Loucy (cell line): ENCODE data around the gene TTC31.

ENCODE experiments used
- H2AFZ ChIP-seq: fragments of 200-600 bp; sonication (generic); 2 replicates; pipeline ENCODE4 v1.6.0; 2016; ENCODE audit warnings: antibody characterized with exemption, mild to moderate bottlenecking, low read length, moderate library complexity
- H3F3A ChIP-seq: fragments of 200-600 bp; 2 replicates; pipeline ENCODE4 v1.6.0; 2016; ENCODE audit warnings: antibody characterized with exemption, low read depth, mild to moderate bottlenecking
- H3K27me3 ChIP-seq: fragments of 200-600 bp; sonication (generic); 2 replicates; pipeline ENCODE4 v1.6.1; 2014; ENCODE audit warnings: low read length, mild to moderate bottlenecking; ENCODE audit not compliant: insufficient read depth, poor library complexity, severe bottlenecking
- H3K36me3 ChIP-seq: fragments of 200-600 bp; sonication (generic); 2 replicates; pipeline ENCODE4 v1.6.1; 2016; ENCODE audit warnings: low read length; ENCODE audit not compliant: insufficient read depth
- H3K4me1 ChIP-seq: fragments of 200-600 bp; sonication (generic); 2 replicates; pipeline ENCODE4 v1.5.1; 2014; ENCODE audit warnings: low read length, mild to moderate bottlenecking; ENCODE audit not compliant: insufficient read depth, poor library complexity, severe bottlenecking
- H3K4me2 ChIP-seq: fragments of 200-600 bp; sonication (generic); 2 replicates; pipeline ENCODE4 v1.6.0; 2014; ENCODE audit warnings: antibody characterized with exemption, low read length, low read depth, mild to moderate bottlenecking; ENCODE audit not compliant: poor library complexity, severe bottlenecking
- H3K4me3 ChIP-seq: fragments of 200-600 bp; sonication (generic); 2 replicates; pipeline ENCODE4 v1.5.1; 2014; ENCODE audit warnings: low read length, mild to moderate bottlenecking, mixed read lengths; ENCODE audit not compliant: poor library complexity, severe bottlenecking
- H3K79me2 ChIP-seq: fragments of 200-600 bp; sonication (generic); 2 replicates; pipeline ENCODE4 v1.6.1; 2014; ENCODE audit warnings: low read length; ENCODE audit not compliant: insufficient read depth
- H3K9ac ChIP-seq: fragments of 200-600 bp; sonication (generic); 2 replicates; pipeline ENCODE4 v1.6.0; 2014; ENCODE audit warnings: mild to moderate bottlenecking, low read depth, low read length, moderate library complexity; ENCODE audit not compliant: poor library complexity, severe bottlenecking
- H3K9me2 ChIP-seq: fragments of 200-600 bp; sonication (generic); replicated peaks from 2 replicates; pipeline ENCODE4 v1.6.1; 2016; ENCODE audit warnings: low read depth, low read length, mixed read lengths
- H3K9me3 ChIP-seq: fragments of 200-600 bp; sonication (generic); 2 replicates; pipeline ENCODE4 v1.6.1; 2014; ENCODE audit warnings: mild to moderate bottlenecking, antibody characterized with exemption, low read length, low read depth; ENCODE audit not compliant: insufficient read depth
- H4K20me1 ChIP-seq: fragments of 200-600 bp; sonication (generic); 2 replicates; pipeline ENCODE4 v1.6.0; 2014; ENCODE audit warnings: antibody characterized with exemption, low read length, mild to moderate bottlenecking; ENCODE audit not compliant: insufficient read depth, poor library complexity, severe bottlenecking
- EZH2phosphoT487 ChIP-seq: fragments of 200-600 bp; IDR thresholded peaks from 2 replicates; pipeline ENCODE4 v1.6.1; 2018; ENCODE audit warnings: antibody characterized with exemption, mild to moderate bottlenecking, moderate library complexity, borderline replicate concordance
- TF ChIP-seq, protein P1 (sequence below): fragments of 200-600 bp; sonication (generic); conservative IDR thresholded peaks from 2 replicates; pipeline ENCODE4 v1.5.1; 2014; ENCODE audit warnings: mild to moderate bottlenecking, antibody characterized with exemption, low read length

TTC31 gene

DNA sequence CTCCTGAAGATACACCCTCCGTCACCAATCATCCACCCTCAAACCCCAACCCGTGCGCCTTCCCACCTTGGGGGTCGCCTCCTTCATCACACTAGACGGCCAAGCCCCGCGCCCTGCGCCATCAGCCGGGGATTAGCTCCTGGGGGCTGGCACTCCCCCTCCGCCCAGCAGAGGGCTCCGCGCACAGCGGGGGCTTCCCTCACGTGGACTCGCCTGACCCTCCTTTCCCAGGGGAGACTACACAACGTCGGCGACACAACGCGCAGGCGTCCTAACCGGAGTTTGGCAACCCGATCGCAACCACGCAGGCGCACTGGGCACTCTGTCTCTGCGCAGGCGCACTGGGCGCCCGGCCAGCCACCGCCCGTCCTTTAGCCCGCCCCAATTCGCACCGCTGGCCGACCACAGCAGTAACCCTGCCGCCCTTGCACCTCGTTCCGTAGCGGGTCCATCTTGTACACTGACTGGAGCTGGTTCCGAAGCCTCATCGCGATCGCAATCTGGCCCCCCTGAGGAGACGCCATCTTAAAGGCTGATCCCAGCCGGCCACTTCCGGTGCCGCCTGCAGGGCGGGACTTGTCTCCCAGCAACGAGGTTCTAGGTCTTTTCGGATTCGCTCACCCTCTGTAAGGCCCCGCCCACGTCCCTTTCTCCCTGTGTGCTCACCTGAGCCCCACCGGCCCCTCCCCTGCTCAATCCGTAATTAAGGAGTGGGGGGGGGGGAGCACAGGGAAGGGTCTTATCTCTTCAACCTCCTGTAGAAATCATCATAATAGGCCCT lies 24.5 kb downstream of the TTC31 start, which contains the start of gene PCGF1:
PCGF1 (minus strand) TSS at position 551 of the 781 bp plus-strand sequence; CDS start at position 524, 27 bp downstream.
- Histone ChIP-seq H3K4me2 (peak within 1 kb of the TSS; percentile 99), H3F3A (no peaks in the 10 kb centered on the region), H4K20me1 (no peaks in the 10 kb centered on the region), H3K9me2 (no peaks in the 10 kb centered on the region), H3K36me3 (no peaks in the 10 kb centered on the region), H3K27me3 (no peaks in the 10 kb centered on the region), H3K79me2 (peaks cover 21% of the 10 kb centered on the region), H3K4me1 (peaks cover 24% of the 10 kb centered on the region), H2AFZ (peak within 1 kb of the TSS; percentile 96), H3K9ac (peak within 1 kb of the TSS; percentile 85), H3K4me3 (peak within 1 kb of the TSS; percentile 86), H3K9me3 (no peaks in the 10 kb centered on the region)
- TF ChIP-seq, protein P1, sequence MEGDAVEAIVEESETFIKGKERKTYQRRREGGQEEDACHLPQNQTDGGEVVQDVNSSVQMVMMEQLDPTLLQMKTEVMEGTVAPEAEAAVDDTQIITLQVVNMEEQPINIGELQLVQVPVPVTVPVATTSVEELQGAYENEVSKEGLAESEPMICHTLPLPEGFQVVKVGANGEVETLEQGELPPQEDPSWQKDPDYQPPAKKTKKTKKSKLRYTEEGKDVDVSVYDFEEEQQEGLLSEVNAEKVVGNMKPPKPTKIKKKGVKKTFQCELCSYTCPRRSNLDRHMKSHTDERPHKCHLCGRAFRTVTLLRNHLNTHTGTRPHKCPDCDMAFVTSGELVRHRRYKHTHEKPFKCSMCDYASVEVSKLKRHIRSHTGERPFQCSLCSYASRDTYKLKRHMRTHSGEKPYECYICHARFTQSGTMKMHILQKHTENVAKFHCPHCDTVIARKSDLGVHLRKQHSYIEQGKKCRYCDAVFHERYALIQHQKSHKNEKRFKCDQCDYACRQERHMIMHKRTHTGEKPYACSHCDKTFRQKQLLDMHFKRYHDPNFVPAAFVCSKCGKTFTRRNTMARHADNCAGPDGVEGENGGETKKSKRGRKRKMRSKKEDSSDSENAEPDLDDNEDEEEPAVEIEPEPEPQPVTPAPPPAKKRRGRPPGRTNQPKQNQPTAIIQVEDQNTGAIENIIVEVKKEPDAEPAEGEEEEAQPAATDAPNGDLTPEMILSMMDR, result peak; percentile 71
- no peak for TF ChIP-seq EZH2phosphoT487

DNA sequence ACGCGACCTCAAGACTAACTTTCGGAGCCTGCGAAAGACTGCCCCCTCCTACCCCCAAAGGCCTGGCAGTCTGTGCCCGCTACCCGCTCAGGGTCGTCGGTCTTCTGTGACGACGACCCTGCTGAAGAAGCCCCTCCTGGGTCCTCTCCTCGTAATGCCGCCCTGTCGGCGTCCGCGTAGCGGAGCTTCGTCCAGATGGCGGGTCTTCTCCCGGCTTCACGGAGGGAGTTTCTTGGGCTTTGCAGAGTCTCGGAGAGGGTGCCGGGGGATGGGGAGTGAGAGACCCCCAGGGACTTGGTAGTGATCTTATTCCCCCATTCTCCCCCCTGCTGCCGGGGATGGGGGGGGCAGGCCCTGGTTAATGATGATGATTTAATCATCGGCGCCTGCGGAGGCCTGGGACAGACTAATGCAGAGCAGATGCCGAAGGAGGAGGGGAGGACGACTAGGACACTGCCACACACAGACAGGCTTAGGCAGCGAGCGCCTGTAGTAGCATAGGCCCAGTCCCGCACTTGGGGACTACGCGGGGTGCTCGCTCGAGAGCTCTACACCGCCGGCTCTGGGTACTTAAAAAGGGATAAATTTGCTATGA lies 25.1 kb downstream of the TTC31 start:
- Histone ChIP-seq H3K9me3 (no peaks in the 10 kb centered on the region), H4K20me1 (no peaks in the 10 kb centered on the region), H3K4me3 (peak overlapping the region; percentile 86), H2AFZ (peak overlapping the region; percentile 96), H3K4me1 (peaks cover 21% of the 10 kb centered on the region), H3K79me2 (peaks cover 17% of the 10 kb centered on the region; the same call in 1 of the 2 replicates), H3F3A (no peaks in the 10 kb centered on the region), H3K27me3 (peaks cover 3% of the 10 kb centered on the region), H3K9me2 (no peaks in the 10 kb centered on the region), H3K9ac (peak overlapping the region; percentile 85), H3K4me2 (peak overlapping the region; percentile 99), H3K36me3 (no peaks in the 10 kb centered on the region)
- no peak for TF ChIP-seq EZH2phosphoT487
- TF ChIP-seq, protein P1, result no peak

DNA sequence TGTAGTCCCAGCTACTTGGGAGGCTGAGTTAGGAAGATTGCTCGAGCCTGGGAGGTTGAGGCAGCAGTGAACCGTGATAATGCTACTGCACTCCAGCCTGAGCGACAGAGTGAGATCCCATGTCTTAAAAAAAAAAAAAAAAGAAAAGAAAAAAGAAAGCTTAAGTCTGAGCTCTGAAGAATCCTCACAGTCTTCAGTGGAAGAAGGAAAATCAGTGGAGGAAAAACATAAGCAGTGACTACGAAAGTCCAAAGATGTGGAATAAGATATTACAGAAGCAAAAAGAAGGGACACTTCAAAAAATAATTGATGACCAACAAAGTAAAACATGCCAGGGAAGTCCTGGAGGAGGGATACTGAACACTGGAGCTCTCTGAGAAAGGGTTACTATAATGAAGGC lies 27.4 kb downstream of the TTC31 start:
- H3K9me2 ChIP-seq, result no peaks in the 10 kb centered on the region
- H3K4me2 ChIP-seq, result no peak overlapping the region
- no peaks in the 10 kb centered on the region for H3K36me3 ChIP-seq
- H3K9ac ChIP-seq, result no peak overlapping the region
- no peak overlapping the region for H3K4me3 ChIP-seq
- H3F3A ChIP-seq, result no peaks in the 10 kb centered on the region
- H4K20me1 ChIP-seq, result no peaks in the 10 kb centered on the region
- H3K9me3 ChIP-seq, result no peaks in the 10 kb centered on the region
- peaks cover 15% of the 10 kb centered on the region; the same call in 1 of the 2 replicates for H3K79me2 ChIP-seq
- H2AFZ ChIP-seq, result no peak overlapping the region
- H3K4me1 ChIP-seq, result peaks cover 26% of the 10 kb centered on the region
- TF ChIP-seq, protein P1, result no peak
- no peak for TF ChIP-seq EZH2phosphoT487
- H3K27me3 ChIP-seq, result peaks cover 14% of the 10 kb centered on the region
